Thyroid gland (tissue), 4 donors: ENCODE results near the gene CALU.

Experiments used
- CTCF ChIP-seq, 6 experiments: fragments of 200-600 bp in 3 of 6; fragments of 450-650 bp in 3 of 6; sonication (generic) in 3 of 6; IDR thresholded peaks; one replicate each; pipeline ENCODE4 v1.5.1; 2016 to 2019; ENCODE audit warnings: antibody characterized with exemption in 6 of 6, mild to moderate bottlenecking in 2 of 6, inconsistent platforms in 1 of 6, moderate library complexity in 1 of 6
- POLR2A ChIP-seq, 2 donors: fragments of 450-650 bp; IDR thresholded peaks; one replicate each; pipeline ENCODE4 v1.6.1; 2017; ENCODE audit warnings: antibody characterized with exemption in 2 of 2, mild to moderate bottlenecking in 2 of 2, moderate library complexity in 1 of 2

DNA sequence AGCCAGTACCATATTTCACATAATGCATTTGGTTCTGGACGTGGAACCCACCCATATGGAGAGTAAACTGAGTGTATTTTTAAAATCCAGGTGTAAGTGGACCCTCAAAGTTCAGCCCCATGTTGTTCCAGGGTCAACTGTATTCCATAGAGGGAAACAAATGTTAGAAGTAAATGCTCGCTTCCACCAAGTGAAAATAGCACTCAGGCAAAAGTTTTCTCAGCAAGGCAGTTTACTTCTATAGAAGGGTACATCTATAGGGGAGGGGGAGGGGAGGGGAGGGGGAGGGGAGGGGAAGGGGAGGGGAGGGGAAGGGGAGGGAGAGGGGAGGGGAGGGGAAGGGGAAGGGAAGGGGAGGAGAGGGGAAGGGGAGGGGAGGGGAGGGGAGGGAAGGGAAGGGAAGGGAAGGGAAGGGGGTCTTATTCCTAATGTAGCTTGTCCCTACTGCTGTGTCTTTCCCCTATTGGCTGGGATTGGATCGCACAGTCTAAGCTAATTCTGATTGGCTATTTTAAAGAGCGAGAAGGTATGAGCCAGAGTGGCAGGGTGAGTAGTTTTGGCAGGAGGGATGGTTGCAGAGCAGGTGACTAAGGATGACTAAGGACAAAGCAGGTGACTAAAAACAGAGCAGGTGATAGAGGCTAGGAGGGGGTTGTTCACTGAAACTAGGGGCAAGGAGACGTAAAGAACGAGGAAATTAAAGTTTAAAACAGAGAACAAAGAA lies 37.9 kb upstream of the CALU start:
- no peak for TF ChIP-seq POLR2A (IDR thresholded peaks at IDR 0.05)
- TF ChIP-seq CTCF (IDR thresholded peaks at IDR 0.05) = no peak
